Vagina (tissue), 2 donors: ENCODE results near the gene ATRN.

Source experiments
- POLR2A ChIP-seq, 2 donors: fragments of 450-650 bp; IDR thresholded peaks; one replicate each; pipeline ENCODE4 v1.6.1; 2017; ENCODE audit warnings: antibody characterized with exemption in 2 of 2, mild to moderate bottlenecking in 2 of 2, moderate library complexity in 2 of 2
- POLR2AphosphoS5 ChIP-seq, 2 donors: sonication (generic); formaldehyde crosslinking; IDR thresholded peaks; one replicate each; pipeline ENCODE4 v1.9.0; 2017; ENCODE audit warnings: antibody characterized with exemption in 2 of 2, mild to moderate bottlenecking in 2 of 2, low read depth in 1 of 2; ENCODE audit not compliant: insufficient read depth in 1 of 2
- TF ChIP-seq, protein P1 (sequence below), 3 experiments: fragments of 450-650 bp in 2 of 3; fragments of 200-600 bp in 1 of 3; sonication (generic) in 1 of 3; IDR thresholded peaks; one replicate each; pipeline ENCODE4 v1.5.1; 2017 to 2019; ENCODE audit warnings: antibody characterized with exemption in 3 of 3, mild to moderate bottlenecking in 2 of 3, moderate library complexity in 2 of 3

- TF ChIP-seq, protein P1, sequence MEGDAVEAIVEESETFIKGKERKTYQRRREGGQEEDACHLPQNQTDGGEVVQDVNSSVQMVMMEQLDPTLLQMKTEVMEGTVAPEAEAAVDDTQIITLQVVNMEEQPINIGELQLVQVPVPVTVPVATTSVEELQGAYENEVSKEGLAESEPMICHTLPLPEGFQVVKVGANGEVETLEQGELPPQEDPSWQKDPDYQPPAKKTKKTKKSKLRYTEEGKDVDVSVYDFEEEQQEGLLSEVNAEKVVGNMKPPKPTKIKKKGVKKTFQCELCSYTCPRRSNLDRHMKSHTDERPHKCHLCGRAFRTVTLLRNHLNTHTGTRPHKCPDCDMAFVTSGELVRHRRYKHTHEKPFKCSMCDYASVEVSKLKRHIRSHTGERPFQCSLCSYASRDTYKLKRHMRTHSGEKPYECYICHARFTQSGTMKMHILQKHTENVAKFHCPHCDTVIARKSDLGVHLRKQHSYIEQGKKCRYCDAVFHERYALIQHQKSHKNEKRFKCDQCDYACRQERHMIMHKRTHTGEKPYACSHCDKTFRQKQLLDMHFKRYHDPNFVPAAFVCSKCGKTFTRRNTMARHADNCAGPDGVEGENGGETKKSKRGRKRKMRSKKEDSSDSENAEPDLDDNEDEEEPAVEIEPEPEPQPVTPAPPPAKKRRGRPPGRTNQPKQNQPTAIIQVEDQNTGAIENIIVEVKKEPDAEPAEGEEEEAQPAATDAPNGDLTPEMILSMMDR (IDR thresholded peaks at IDR 0.05): no peak
- TF ChIP-seq POLR2A (IDR thresholded peaks at IDR 0.05) (no peak), POLR2AphosphoS5 (IDR thresholded peaks at IDR 0.05; ENCODE audit: insufficient read depth in 1 of 2, low read depth in 1 of 2) (no peak)
Observed at GRCh38 chr20:3612795-3613572, 142.2 kb downstream of the ATRN start.
